Measurements from ENCODE around the gene ANGPT4.

DNA sequence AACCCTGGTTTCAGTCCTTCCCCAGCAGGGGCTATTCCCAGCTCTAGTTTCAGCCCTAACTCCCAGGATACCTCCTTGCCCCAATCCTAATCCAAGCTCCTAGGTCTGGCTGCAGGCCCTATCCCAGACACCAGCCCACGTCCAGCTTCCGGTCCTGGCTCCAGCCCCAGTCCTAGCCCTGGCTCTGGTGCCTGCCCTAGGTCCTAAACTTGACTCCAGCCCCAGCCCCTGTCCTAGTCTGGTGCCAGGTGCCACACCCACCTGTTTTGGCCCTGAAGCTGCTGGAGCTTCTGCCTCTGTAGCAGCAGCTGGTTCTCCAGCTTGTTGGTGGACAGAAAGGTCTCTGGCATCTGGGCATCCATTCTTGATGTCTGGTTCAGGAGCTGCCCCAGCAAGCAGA, 28.1 kb downstream of the ANGPT4 start:
- no peak for TF ChIP-seq POLR2A (IDR thresholded peaks at IDR 0.05; ENCODE audit: low read depth, low read length)
- TF ChIP-seq POLR2AphosphoS5 (IDR thresholded peaks at IDR 0.05; ENCODE audit: low read depth, low read length), result no peak
- TF ChIP-seq TAF1 (IDR thresholded peaks at IDR 0.05; ENCODE audit: low read depth, low read length), result no peak
- TF ChIP-seq POU2F2 (IDR thresholded peaks at IDR 0.05; ENCODE audit: low read depth, low read length), result no peak
